Stromal cell of bone marrow (primary cell): ENCODE results near the gene ITSN2.
"Not testable (repeated sequence)": the region's sequence is repeated elsewhere in the genome, so short reads cannot be mapped to it uniquely, and the experiment has no call there.

Source experiments
- DNase-seq: peaks from one replicate; pipeline ENCODE4 v3.0.0-alpha.2; 2012; ENCODE audit warnings: low read depth

ITSN2 gene

GRCh38 chr2:24360050-24360962 is at the start of gene ITSN2:
Gene ITSN2 (minus strand): TSS chr2:24360536. CDS start chr2:24328082, 32,454 bp downstream.
- DNase-seq, result peak; percentile 38

- DNase-seq, result no peak
These were observed 48.8 kb upstream of the ITSN2 start for GRCh38 chr2:24409171-24409570.

- DNase-seq, result not testable (repeated sequence)
These were observed 48.4 kb upstream of the ITSN2 start for GRCh38 chr2:24408704-24409103.

- DNase-seq, result peak; percentile 18
These were observed 44.2 kb upstream of the ITSN2 start for GRCh38 chr2:24404491-24404921.

GRCh38 chr2:24403832-24404212 is 43.5 kb upstream of the ITSN2 start:
- DNase-seq, result no peak

GRCh38 chr2:24403168-24403831 is 43.0 kb upstream of the ITSN2 start:
- DNase-seq, result no peak

- no peak for DNase-seq
These were observed 42.1 kb upstream of the ITSN2 start for GRCh38 chr2:24402242-24403097.

GRCh38 chr2:24400207-24400907 is 40.0 kb upstream of the ITSN2 start:
- DNase-seq, result no peak

GRCh38 chr2:24399434-24400206 is 39.3 kb upstream of the ITSN2 start:
- no peak for DNase-seq

- DNase-seq, result no peak
These were observed 34.7 kb upstream of the ITSN2 start for GRCh38 chr2:24394998-24395397.

- DNase-seq, result no peak
These were observed 32.3 kb upstream of the ITSN2 start for GRCh38 chr2:24392542-24393059.

- no peak for DNase-seq
These were observed 25.0 kb upstream of the ITSN2 start for GRCh38 chr2:24385366-24385765.

- DNase-seq, result peak; percentile 53
These were observed 22.2 kb upstream of the ITSN2 start for GRCh38 chr2:24382363-24383073.

- DNase-seq, result no peak
These were observed 20.5 kb upstream of the ITSN2 start for GRCh38 chr2:24380820-24381219.

GRCh38 chr2:24375349-24376087 is 15.2 kb upstream of the ITSN2 start:
- no peak for DNase-seq

- no peak for DNase-seq
These were observed 14.0 kb upstream of the ITSN2 start for GRCh38 chr2:24374301-24374700.

GRCh38 chr2:24372033-24372432 is 11.7 kb upstream of the ITSN2 start:
- DNase-seq, result no peak

- DNase-seq, result no peak
These were observed 5.5 kb upstream of the ITSN2 start for GRCh38 chr2:24365826-24366225.

GRCh38 chr2:24365051-24365450 is 4.7 kb upstream of the ITSN2 start:
- DNase-seq, result no peak
